HepG2 (cell line): ENCODE results near the gene BPIFA2. TPM values are rescaled to one million over a fixed set of nuclear protein-coding genes. Genes with fewer than 3 reads are reported as not detected.

Experiments
- ARNT2 ChIP-seq: sonication (generic); formaldehyde crosslinking; IDR thresholded peaks from 2 replicates; pipeline ENCODE4 v1.8.0; 2022; ENCODE audit warnings: mild to moderate bottlenecking, low read depth, missing genetic modification reagents, moderate library complexity
- HNRNPK ChIP-seq: fragments of 200-400 bp; formaldehyde crosslinking; IDR thresholded peaks from 2 replicates; pipeline ENCODE4 v1.6.1; 2018; ENCODE audit warnings: low read length, low read depth, moderate library complexity, mild to moderate bottlenecking; ENCODE audit not compliant: poor library complexity, severe bottlenecking
- HNRNPL ChIP-seq: fragments of 200-400 bp; formaldehyde crosslinking; IDR thresholded peaks from 2 replicates; pipeline ENCODE4 v1.6.1; 2017; ENCODE audit warnings: mild to moderate bottlenecking, low read depth, low read length
- KLF16 ChIP-seq, 2 experiments: sonication (generic) in 1 of 2; formaldehyde crosslinking in 1 of 2; IDR thresholded peaks; 2 replicates each; pipeline versions ENCODE4 v1.6.1 to v1.8.0; 2016 to 2023; ENCODE audit warnings: missing genetic modification reagents in 2 of 2, missing compliant biosample characterization in 1 of 2
- KLF6 ChIP-seq: IDR thresholded peaks from 2 replicates; pipeline ENCODE4 v1.8.0; 2016; ENCODE audit warnings: missing biosample characterization, missing genetic modification reagents
- MED1 ChIP-seq: sonication (generic); formaldehyde crosslinking; IDR thresholded peaks from 2 replicates; pipeline ENCODE4 v1.4.0; 2020; ENCODE audit warnings: missing genetic modification reagents
- POGZ ChIP-seq: sonication (generic); formaldehyde crosslinking; IDR thresholded peaks from 2 replicates; pipeline ENCODE4 v1.4.0; 2020; ENCODE audit warnings: mild to moderate bottlenecking, missing genetic modification reagents
- RAD51 ChIP-seq: fragments of 450-650 bp; IDR thresholded peaks from 2 replicates; pipeline ENCODE4 v1.6.1; 2016; ENCODE audit warnings: borderline replicate concordance
- RFXANK ChIP-seq: IDR thresholded peaks from 2 replicates; pipeline ENCODE4 v1.6.1; 2016
- SMAD1 ChIP-seq: sonication (generic); formaldehyde crosslinking; IDR thresholded peaks from 2 replicates; pipeline ENCODE4 v1.4.0; 2020; ENCODE audit warnings: missing genetic modification reagents, low read depth, mild to moderate bottlenecking, borderline replicate concordance
- SP140L ChIP-seq: sonication (generic); formaldehyde crosslinking; IDR thresholded peaks from 2 replicates; pipeline ENCODE4 v1.4.0; 2020; ENCODE audit warnings: missing genetic modification reagents, borderline replicate concordance
- SRSF1 ChIP-seq: fragments of 200-400 bp; formaldehyde crosslinking; optimal IDR thresholded peaks from 2 replicates; pipeline ENCODE3; 2017; ENCODE audit warnings: mild to moderate bottlenecking, low read depth, low read length, moderate library complexity
- STAG1 ChIP-seq: sonication (generic); formaldehyde crosslinking; IDR thresholded peaks from 2 replicates; pipeline ENCODE4 v1.4.0; 2020; ENCODE audit warnings: missing genetic modification reagents
- TOPORS ChIP-seq: sonication (generic); formaldehyde crosslinking; IDR thresholded peaks from 2 replicates; pipeline ENCODE4 v1.8.0; 2023; ENCODE audit warnings: mild to moderate bottlenecking, missing genetic modification reagents
- ZBTB20 ChIP-seq: sonication (generic); formaldehyde crosslinking; IDR thresholded peaks from 2 replicates; pipeline ENCODE4 v1.8.1; 2023; ENCODE audit warnings: missing genetic modification reagents, low read depth, mild to moderate bottlenecking, borderline replicate concordance
- ZEB1 ChIP-seq: IDR thresholded peaks from 2 replicates; pipeline ENCODE4 v1.6.1; 2012; ENCODE audit warnings: mild to moderate bottlenecking, low read depth, inconsistent platforms; ENCODE audit not compliant: insufficient replicate concordance
- ZNF136 ChIP-seq: sonication (generic); formaldehyde crosslinking; IDR thresholded peaks from 2 replicates; pipeline ENCODE4 v1.8.1; 2022; ENCODE audit warnings: low read depth, mild to moderate bottlenecking, moderate library complexity, missing genetic modification reagents
- ZNF331 ChIP-seq: sonication (generic); formaldehyde crosslinking; IDR thresholded peaks from 2 replicates; pipeline ENCODE4 v1.4.0; 2020; ENCODE audit warnings: missing genetic modification reagents
- ZNF543 ChIP-seq: sonication (generic); formaldehyde crosslinking; IDR thresholded peaks from 2 replicates; pipeline ENCODE4 v1.4.0; 2020; ENCODE audit warnings: mild to moderate bottlenecking, missing genetic modification reagents
- ZNF589 ChIP-seq: sonication (generic); formaldehyde crosslinking; conservative IDR thresholded peaks from 2 replicates; pipeline ENCODE4 v1.8.0; 2022; ENCODE audit warnings: mild to moderate bottlenecking, moderate library complexity, missing genetic modification reagents
- ZNF747 ChIP-seq: sonication (generic); formaldehyde crosslinking; IDR thresholded peaks from 2 replicates; pipeline ENCODE4 v1.8.1; 2023; ENCODE audit warnings: missing genetic modification reagents, mild to moderate bottlenecking, borderline replicate concordance
- polyA plus RNA-seq, 8 experiments: library from polyadenylated mRNA; depleted of rRNA in 3 of 8; stranded (reverse) in 7 of 8; unstranded in 1 of 8; fragments of >200 nt; fragmentation: Illumina TruSeq in 4 of 8; extraction: Trizol in 4 of 8; gene quantifications; 2 replicates each; pipeline versions ENCODE4 v1.2.1 to v1.2.3, GENCODE V29; 2011 to 2016; ENCODE audit warnings: low read depth in 4 of 8, missing spikeins in 1 of 8, mixed read lengths in 1 of 8; ENCODE audit not compliant: insufficient read depth in 1 of 8
- total RNA-seq, 5 experiments: library from RNA; depleted of rRNA; stranded (reverse); fragments of >200 nt; fragmentation: Illumina TruSeq; extraction: Trizol; gene quantifications; 2 replicates each; pipeline ENCODE4 v1.2.3, GENCODE V29; 2016; ENCODE audit warnings: low read depth in 1 of 5
- TF ChIP-seq, protein P1 (sequence below): sonication (generic); formaldehyde crosslinking; IDR thresholded peaks from 2 replicates; pipeline ENCODE4 v1.5.1; 2020; ENCODE audit warnings: mild to moderate bottlenecking, missing genetic modification reagents, moderate library complexity
- TF ChIP-seq, protein P2 (sequence below): sonication (generic); formaldehyde crosslinking; IDR thresholded peaks from 2 replicates; pipeline ENCODE4 v1.9.0; 2021; ENCODE audit warnings: missing genetic modification reagents, borderline replicate concordance
- TF ChIP-seq, protein P3 (sequence below): sonication (generic); formaldehyde crosslinking; IDR thresholded peaks from 2 replicates; pipeline ENCODE4 v1.4.0; 2020; ENCODE audit warnings: low read depth, mild to moderate bottlenecking, missing genetic modification reagents

The BPIFA2 gene
- total and polyA plus RNA-seq, 2 of the 13 experiments (the other 11 are each of a cell fraction or from before 2014, with no cell fraction given), result not detected

DNA sequence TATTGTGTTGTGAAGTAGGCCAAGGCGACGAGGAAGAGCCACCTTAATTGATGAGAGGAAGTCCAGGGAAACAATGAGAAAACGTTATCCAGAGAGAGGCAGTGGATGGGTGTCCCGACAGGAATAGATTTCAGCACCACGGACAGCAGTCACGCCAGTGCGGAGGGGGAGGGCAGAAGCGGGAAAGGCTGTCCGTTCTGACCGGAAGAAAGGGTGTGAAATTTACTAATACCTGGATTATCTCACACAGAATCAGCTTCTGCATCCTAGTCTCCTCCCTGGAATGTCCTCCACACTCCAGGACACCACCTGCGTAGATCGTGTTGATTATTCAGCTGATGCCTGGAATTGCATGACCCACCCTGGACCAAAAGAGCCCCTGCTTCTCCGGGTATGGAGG, 41.8 kb downstream of the BPIFA2 start (continued):
- TF ChIP-seq ZNF747, result no peak; the same call in 1 of the 2 replicates
- no peak for TF ChIP-seq ZEB1
- TF ChIP-seq STAG1 (CRISPR knock-in tag), result peak; percentile 23
- no peak for TF ChIP-seq SRSF1
- TF ChIP-seq SP140L (CRISPR knock-in tag), result peak; percentile 98; the same call in 1 of the 2 replicates
- peak; percentile 98 for TF ChIP-seq ARNT2
- peak; percentile 92; the same call in 1 of the 2 replicates for TF ChIP-seq RFXANK
- TF ChIP-seq, protein P1, sequence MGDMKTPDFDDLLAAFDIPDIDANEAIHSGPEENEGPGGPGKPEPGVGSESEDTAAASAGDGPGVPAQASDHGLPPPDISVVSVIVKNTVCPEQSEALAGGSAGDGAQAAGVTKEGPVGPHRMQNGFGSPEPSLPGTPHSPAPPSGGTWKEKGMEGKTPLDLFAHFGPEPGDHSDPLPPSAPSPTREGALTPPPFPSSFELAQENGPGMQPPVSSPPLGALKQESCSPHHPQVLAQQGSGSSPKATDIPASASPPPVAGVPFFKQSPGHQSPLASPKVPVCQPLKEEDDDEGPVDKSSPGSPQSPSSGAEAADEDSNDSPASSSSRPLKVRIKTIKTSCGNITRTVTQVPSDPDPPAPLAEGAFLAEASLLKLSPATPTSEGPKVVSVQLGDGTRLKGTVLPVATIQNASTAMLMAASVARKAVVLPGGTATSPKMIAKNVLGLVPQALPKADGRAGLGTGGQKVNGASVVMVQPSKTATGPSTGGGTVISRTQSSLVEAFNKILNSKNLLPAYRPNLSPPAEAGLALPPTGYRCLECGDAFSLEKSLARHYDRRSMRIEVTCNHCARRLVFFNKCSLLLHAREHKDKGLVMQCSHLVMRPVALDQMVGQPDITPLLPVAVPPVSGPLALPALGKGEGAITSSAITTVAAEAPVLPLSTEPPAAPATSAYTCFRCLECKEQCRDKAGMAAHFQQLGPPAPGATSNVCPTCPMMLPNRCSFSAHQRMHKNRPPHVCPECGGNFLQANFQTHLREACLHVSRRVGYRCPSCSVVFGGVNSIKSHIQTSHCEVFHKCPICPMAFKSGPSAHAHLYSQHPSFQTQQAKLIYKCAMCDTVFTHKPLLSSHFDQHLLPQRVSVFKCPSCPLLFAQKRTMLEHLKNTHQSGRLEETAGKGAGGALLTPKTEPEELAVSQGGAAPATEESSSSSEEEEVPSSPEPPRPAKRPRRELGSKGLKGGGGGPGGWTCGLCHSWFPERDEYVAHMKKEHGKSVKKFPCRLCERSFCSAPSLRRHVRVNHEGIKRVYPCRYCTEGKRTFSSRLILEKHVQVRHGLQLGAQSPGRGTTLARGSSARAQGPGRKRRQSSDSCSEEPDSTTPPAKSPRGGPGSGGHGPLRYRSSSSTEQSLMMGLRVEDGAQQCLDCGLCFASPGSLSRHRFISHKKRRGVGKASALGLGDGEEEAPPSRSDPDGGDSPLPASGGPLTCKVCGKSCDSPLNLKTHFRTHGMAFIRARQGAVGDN (CRISPR knock-in tag), result no peak
- no peak for TF ChIP-seq ZNF136
- peak; percentile 99 for TF ChIP-seq ZNF331 (CRISPR knock-in tag)
- TF ChIP-seq, protein P2, sequence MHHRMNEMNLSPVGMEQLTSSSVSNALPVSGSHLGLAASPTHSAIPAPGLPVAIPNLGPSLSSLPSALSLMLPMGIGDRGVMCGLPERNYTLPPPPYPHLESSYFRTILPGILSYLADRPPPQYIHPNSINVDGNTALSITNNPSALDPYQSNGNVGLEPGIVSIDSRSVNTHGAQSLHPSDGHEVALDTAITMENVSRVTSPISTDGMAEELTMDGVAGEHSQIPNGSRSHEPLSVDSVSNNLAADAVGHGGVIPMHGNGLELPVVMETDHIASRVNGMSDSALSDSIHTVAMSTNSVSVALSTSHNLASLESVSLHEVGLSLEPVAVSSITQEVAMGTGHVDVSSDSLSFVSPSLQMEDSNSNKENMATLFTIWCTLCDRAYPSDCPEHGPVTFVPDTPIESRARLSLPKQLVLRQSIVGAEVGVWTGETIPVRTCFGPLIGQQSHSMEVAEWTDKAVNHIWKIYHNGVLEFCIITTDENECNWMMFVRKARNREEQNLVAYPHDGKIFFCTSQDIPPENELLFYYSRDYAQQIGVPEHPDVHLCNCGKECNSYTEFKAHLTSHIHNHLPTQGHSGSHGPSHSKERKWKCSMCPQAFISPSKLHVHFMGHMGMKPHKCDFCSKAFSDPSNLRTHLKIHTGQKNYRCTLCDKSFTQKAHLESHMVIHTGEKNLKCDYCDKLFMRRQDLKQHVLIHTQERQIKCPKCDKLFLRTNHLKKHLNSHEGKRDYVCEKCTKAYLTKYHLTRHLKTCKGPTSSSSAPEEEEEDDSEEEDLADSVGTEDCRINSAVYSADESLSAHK, result peak; percentile 88; the same call in 1 of the 2 replicates
- TF ChIP-seq HNRNPL, result no peak
- no peak for TF ChIP-seq SMAD1 (CRISPR knock-in tag)
- TF ChIP-seq ZNF589 (CRISPR knock-in tag), result peak; percentile 97
- TF ChIP-seq HNRNPK, result no peak
- peak; percentile 96 for TF ChIP-seq TOPORS (CRISPR knock-in tag)
- TF ChIP-seq KLF6 (CRISPR knock-in tag), result peak; percentile 100
- TF ChIP-seq POGZ (CRISPR knock-in tag), result no peak
- TF ChIP-seq KLF16 (CRISPR knock-in tag; IDR thresholded peaks at IDR 0.05), result peak in 1 of 2 experiments; percentile 99; a peak in 2 of 4 replicates
- peak; percentile 81 for TF ChIP-seq MED1 (CRISPR knock-in tag)
- TF ChIP-seq ZBTB20 (CRISPR knock-in tag), result peak; percentile 95; the same call in 1 of the 2 replicates
- peak; percentile 94 for TF ChIP-seq ZNF543 (CRISPR knock-in tag)
- TF ChIP-seq, protein P3, sequence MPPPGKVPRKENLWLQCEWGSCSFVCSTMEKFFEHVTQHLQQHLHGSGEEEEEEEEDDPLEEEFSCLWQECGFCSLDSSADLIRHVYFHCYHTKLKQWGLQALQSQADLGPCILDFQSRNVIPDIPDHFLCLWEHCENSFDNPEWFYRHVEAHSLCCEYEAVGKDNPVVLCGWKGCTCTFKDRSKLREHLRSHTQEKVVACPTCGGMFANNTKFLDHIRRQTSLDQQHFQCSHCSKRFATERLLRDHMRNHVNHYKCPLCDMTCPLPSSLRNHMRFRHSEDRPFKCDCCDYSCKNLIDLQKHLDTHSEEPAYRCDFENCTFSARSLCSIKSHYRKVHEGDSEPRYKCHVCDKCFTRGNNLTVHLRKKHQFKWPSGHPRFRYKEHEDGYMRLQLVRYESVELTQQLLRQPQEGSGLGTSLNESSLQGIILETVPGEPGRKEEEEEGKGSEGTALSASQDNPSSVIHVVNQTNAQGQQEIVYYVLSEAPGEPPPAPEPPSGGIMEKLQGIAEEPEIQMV (CRISPR knock-in tag), result peak; percentile 85; the same call in 1 of the 2 replicates
- no peak for TF ChIP-seq RAD51
